Activated B cell treated with CpG ODN at 0.5 μM for 24 hours (primary cell): ENCODE measurements around the gene DTYMK. TPM values are rescaled to one million over a fixed set of nuclear protein-coding genes. Genes with fewer than 3 reads are reported as not detected.

Source experiments
- ATAC-seq: fragments of 200-7000 bp; cut with Tn5 transposase; one replicate; pipeline ENCODE4 v1.10.0; 2021; ENCODE audit warnings: low read depth, mild to moderate bottlenecking, moderate library complexity
- CTCF ChIA-PET: fragments of 350-600 bp; sonication (Branson Sonifier 250); formaldehyde crosslinking; loops from one replicate; lab custom pipeline; 2021; ENCODE audit warnings: antibody characterized with exemption; lab: Charles Lee
- POLR2A ChIA-PET: fragments of 350-600 bp; sonication (Branson Sonifier 250); formaldehyde crosslinking; loops from one replicate; lab custom pipeline; 2021; ENCODE audit warnings: antibody characterized with exemption; lab: Charles Lee
- DNase-seq: peaks from one replicate; pipeline ENCODE4 v3.0.0; 2022
- H3K27ac Mint-ChIP-seq: one replicate; pipeline ENCODE4 v1.8.0; 2020; ENCODE audit warnings: mixed read lengths
- H3K27me3 Mint-ChIP-seq: one replicate; pipeline ENCODE4 v1.8.0; 2021; ENCODE audit warnings: mixed read lengths
- H3K36me3 Mint-ChIP-seq: one replicate; pipeline ENCODE4 v1.8.0; 2021; ENCODE audit warnings: low read depth, mixed read lengths
- H3K4me1 Mint-ChIP-seq: one replicate; pipeline ENCODE4 v1.8.0; 2021; ENCODE audit warnings: mixed read lengths
- H3K4me3 Mint-ChIP-seq: one replicate; pipeline ENCODE4 v1.8.0; 2020; ENCODE audit warnings: mild to moderate bottlenecking, mixed read lengths
- H3K9me3 Mint-ChIP-seq: one replicate; pipeline ENCODE4 v1.8.0; 2020; ENCODE audit warnings: mixed read lengths
- intact Hi-C: fragments of 100-400 bp; cut with micrococcal nuclease; formaldehyde crosslinking; loops from one replicate; pipeline ENCODE4 v1.15.1; 2024
- total RNA-seq: library from RNA; stranded (reverse); gene quantifications from 2 replicates; pipeline ENCODE4 v1.2.3, GENCODE V29; 2022
- TF ChIP-seq, protein P1 (sequence below): fragments of 200-600 bp; IDR thresholded peaks from one replicate; pipeline ENCODE4 v1.8.0; 2022; ENCODE audit warnings: antibody characterized with exemption, mild to moderate bottlenecking

DTYMK gene
- total RNA-seq, 1 donor from 2014 or later, result 34.7 TPM

DNA sequence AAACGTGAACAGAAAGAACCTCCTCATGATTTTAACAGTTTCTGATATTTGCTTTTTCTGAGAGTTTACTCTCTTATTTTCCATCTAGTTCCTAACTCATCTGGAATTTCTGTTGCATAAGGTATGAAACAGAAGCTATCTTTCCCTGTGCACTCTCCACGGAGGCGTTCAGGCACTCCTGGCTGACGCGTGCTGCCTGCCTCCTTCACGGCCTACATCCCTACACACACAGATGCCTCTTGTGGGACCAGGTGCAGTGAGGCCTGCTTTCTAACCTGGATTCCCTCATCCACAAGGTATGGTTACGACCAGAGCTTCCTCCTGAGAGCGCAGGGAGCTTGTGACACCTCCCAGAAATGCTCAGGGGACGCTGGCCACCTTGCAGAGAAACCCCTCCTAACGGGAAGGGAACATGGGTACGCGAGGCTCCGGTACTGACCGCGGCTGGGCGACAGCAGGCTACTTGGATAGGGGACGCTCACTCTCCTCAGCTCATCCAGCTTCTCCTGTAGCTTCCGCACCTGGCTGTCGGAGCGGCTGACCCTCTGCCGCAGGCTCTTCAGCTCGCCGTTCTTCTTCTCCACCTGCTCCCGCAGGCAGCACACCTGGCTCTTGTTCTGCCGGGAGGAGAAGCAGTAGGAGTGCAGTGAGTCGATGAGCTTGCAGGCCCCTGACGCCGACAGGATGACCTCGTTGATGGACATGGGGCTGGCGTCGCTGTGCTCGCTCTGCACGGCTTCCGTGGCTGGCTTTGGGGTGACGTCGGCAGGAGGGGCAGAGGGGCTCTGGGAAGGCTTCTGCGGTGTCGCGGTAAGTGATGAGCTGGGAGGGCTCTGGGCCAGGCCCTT, 53.9 kb downstream of the DTYMK start:
- TF ChIP-seq, protein P1, sequence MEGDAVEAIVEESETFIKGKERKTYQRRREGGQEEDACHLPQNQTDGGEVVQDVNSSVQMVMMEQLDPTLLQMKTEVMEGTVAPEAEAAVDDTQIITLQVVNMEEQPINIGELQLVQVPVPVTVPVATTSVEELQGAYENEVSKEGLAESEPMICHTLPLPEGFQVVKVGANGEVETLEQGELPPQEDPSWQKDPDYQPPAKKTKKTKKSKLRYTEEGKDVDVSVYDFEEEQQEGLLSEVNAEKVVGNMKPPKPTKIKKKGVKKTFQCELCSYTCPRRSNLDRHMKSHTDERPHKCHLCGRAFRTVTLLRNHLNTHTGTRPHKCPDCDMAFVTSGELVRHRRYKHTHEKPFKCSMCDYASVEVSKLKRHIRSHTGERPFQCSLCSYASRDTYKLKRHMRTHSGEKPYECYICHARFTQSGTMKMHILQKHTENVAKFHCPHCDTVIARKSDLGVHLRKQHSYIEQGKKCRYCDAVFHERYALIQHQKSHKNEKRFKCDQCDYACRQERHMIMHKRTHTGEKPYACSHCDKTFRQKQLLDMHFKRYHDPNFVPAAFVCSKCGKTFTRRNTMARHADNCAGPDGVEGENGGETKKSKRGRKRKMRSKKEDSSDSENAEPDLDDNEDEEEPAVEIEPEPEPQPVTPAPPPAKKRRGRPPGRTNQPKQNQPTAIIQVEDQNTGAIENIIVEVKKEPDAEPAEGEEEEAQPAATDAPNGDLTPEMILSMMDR, result no peak
- Mint-ChIP-seq H3K36me3 (peaks cover 35% of the 10 kb centered on the region), H3K4me3 (no peak overlapping the region), H3K4me1 (peaks cover 9% of the 10 kb centered on the region), H3K27ac (no peak overlapping the region), H3K9me3 (no peaks in the 10 kb centered on the region), H3K27me3 (no peaks in the 10 kb centered on the region)
- CTCF ChIA-PET, result no interaction called here
- POLR2A ChIA-PET, result interaction anchor here (1.3 kb wide), 1 partner anchor 15 kb away, joined by 3 read pairs; no protein-coding TSS in a partner anchor
- ATAC-seq, result no peak
- intact Hi-C loops, result no loop called here
- DNase-seq, result no peak

DNA sequence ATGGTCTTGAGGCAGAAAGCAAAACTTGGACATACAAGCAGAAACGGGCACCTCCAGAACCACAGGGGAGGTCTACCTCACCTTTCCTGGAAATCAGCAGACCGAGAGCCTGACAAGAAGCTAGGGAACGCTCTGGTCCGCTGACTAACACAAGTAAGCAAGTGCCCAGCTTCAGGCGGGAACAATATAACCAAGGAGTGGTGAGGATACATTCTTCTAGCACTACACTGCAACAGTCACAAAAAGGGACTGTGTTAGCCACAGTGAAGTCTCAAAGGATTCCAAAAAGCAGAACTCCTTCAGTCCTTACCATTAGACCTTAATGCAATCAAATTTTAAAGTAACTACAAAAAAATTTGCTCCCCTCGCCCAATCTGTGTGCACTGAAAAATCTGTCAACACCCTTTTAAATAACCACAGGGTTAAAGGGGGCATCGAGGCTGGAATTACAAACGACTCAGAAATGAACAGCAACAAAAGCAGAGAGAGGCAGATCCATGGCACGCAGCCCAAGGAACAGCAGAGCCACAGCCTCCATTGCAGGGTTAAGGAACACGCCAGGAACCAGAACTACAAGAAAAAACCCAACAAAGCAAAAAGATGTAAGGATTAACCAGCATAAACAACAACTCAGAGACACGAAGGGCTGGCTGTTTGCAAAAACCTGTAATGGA, 56.7 kb downstream of the DTYMK start:
- peaks cover 44% of the 10 kb centered on the region for H3K36me3 Mint-ChIP-seq
- no peaks in the 10 kb centered on the region for H3K27me3 Mint-ChIP-seq
- TF ChIP-seq, protein P1, result no peak
- no peak overlapping the region for H3K27ac Mint-ChIP-seq
- DNase-seq (no peak), ATAC-seq (no peak)
- H3K9me3 Mint-ChIP-seq, result no peaks in the 10 kb centered on the region
- intact Hi-C loops, result no loop called here
- CTCF ChIA-PET, result no interaction called here
- no peak overlapping the region for H3K4me3 Mint-ChIP-seq
- H3K4me1 Mint-ChIP-seq, result peaks cover 4% of the 10 kb centered on the region
- POLR2A ChIA-PET, result interaction anchor here (0.7 to 1.6 kb wide), 2 partner anchors 20 to 212 kb away, joined by 3 to 4 read pairs; no protein-coding TSS in a partner anchor

DNA sequence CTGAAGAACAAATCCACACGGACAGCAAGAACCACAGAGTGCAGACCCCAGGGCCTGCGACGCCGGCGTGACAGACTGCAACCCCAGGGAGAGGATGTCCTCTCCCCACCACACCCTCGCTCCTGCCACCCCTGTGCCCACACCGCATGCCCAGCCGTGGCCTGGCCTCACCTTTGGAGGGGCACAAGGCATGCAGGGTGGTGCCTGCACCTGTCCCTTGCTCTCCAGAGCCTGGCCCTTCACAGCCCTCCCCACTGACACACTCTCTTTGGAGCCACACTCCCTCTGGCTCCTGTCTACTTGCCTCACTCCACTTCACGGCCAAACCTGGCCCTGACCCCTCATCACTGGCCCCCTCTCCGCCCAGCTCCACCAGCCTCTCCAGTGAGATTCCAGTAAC, 58.9 kb downstream of the DTYMK start:
- H3K9me3 Mint-ChIP-seq, result no peaks in the 10 kb centered on the region
- H3K4me3 Mint-ChIP-seq, result no peak overlapping the region
- ChIA-PET POLR2A (no interaction called here), CTCF (no interaction called here)
- DNase-seq, result no peak
- peaks cover 4% of the 10 kb centered on the region for H3K4me1 Mint-ChIP-seq
- H3K27me3 Mint-ChIP-seq, result no peaks in the 10 kb centered on the region
- peaks cover 34% of the 10 kb centered on the region for H3K36me3 Mint-ChIP-seq
- TF ChIP-seq, protein P1, result no peak
- no peak overlapping the region for H3K27ac Mint-ChIP-seq
- intact Hi-C loops, result no loop called here
- no peak for ATAC-seq

Other genes starting within 250 kb of the DTYMK start
- 123 and 151 TPM in 2 replicates for gene STK25, start 178.2 kb downstream of the DTYMK start, total RNA-seq
- 0.10 TPM in 1 of 2 replicates, not detected in the other for gene BOK, start 128.1 kb downstream of the DTYMK start, total RNA-seq
- gene THAP4, start 49.7 kb downstream of the DTYMK start, total RNA-seq, result 23.7 and 26.7 TPM in 2 replicates
- gene ATG4B, start 49.1 kb downstream of the DTYMK start, total RNA-seq, result 92.6 and 101 TPM in 2 replicates
- gene ING5, start 15.2 kb upstream of the DTYMK start, total RNA-seq, result 49.3 and 61.1 TPM in 2 replicates
- 37.7 and 55.4 TPM in 2 replicates for gene D2HGDH, start 47.8 kb upstream of the DTYMK start, total RNA-seq
- gene GAL3ST2, start 90.0 kb upstream of the DTYMK start, total RNA-seq, result 0.15 TPM in 1 of 2 replicates, not detected in the other
- 0.10 and 0.31 TPM in 2 replicates for gene NEU4, start 122.4 kb upstream of the DTYMK start, total RNA-seq
- gene PDCD1, start 172.1 kb upstream of the DTYMK start, total RNA-seq, result 2.6 and 3.5 TPM in 2 replicates
- 0.12 TPM in 1 of 2 replicates, not detected in the other for gene RTP5, start 182.9 kb upstream of the DTYMK start, total RNA-seq